ENCODE data around the gene PTPRR. TPM values are rescaled to one million over a fixed set of nuclear protein-coding genes. Genes with fewer than 3 reads are reported as not detected.

PTPRR gene
- total and polyA plus RNA-seq, 8 donors: 0.45 to 11.1 (median 3.9) TPM; not detected in 2

- Histone ChIP-seq H3K36me3 (no peaks in the 10 kb centered on the region), H3K27me3 (peaks cover 0 to 32% (median 6%) of the 10 kb centered on the region in 3 donors), H3K27ac (no peak overlapping the region), H3K4me1 (peaks cover 6 to 8% (median 7%) of the 10 kb centered on the region in 4 donors), H3K4me3 (no peak overlapping the region), H3K9me3 (no peaks in the 10 kb centered on the region)
- DNase-seq: no peak
- intact Hi-C loops (cut with DNase I; ENCODE audit: low total_unique reads): no loop called here
- WGBS, 5 donors: 88 to 91% (median 89%) methylated on average over 4 of the region's 4 CpGs
- no peak for TF ChIP-seq CTCF (IDR thresholded peaks at IDR 0.05)
- no peak for TF ChIP-seq POLR2AphosphoS5 (IDR thresholded peaks at IDR 0.05)
- no peak for TF ChIP-seq EP300 (IDR thresholded peaks at IDR 0.05)
- no peak for TF ChIP-seq POLR2A (IDR thresholded peaks at IDR 0.05)
Observed at GRCh38 chr12:70604662-70605061, 315.9 kb downstream of the PTPRR start.

- TF ChIP-seq EP300 (IDR thresholded peaks at IDR 0.05): no peak
- TF ChIP-seq POLR2AphosphoS5 (IDR thresholded peaks at IDR 0.05): no peak
- no peak for TF ChIP-seq CTCF (IDR thresholded peaks at IDR 0.05)
- no peak for TF ChIP-seq POLR2A (IDR thresholded peaks at IDR 0.05)
- no peak overlapping the region for H3K27ac ChIP-seq
- no peaks in the 10 kb centered on the region for H3K36me3 ChIP-seq
- 39 to 85% (median 81%) methylated on average over 1 of the region's 1 CpG for WGBS, 5 donors
- peaks cover 0 to 18% (median 0%) of the 10 kb centered on the region in 3 donors for H3K27me3 ChIP-seq
- H3K4me1 ChIP-seq: peaks cover 0 to 6% (median 0%) of the 10 kb centered on the region in 4 donors
- H3K9me3 ChIP-seq: no peaks in the 10 kb centered on the region
- H3K4me3 ChIP-seq: no peak overlapping the region
- no peak for DNase-seq
- intact Hi-C loops (cut with DNase I; ENCODE audit: low total_unique reads): no loop called here
Observed at GRCh38 chr12:70603044-70603443, 317.5 kb downstream of the PTPRR start.

GRCh38 chr12:70598467-70599193 lies 321.9 kb downstream of the PTPRR start:
- H3K36me3 ChIP-seq: no peaks in the 10 kb centered on the region
- DNase-seq: peak in 1 of 2 donors; percentile 79
- H3K4me3 ChIP-seq: no peak overlapping the region
- H3K9me3 ChIP-seq: no peaks in the 10 kb centered on the region
- 21 to 40% (median 33%) methylated on average over 4 of the region's 4 CpGs for WGBS, 5 donors
- intact Hi-C loops (cut with DNase I; ENCODE audit: low total_unique reads): no loop called here
- H3K4me1 ChIP-seq: peaks cover 0 to 6% (median 0%) of the 10 kb centered on the region in 4 donors
- TF ChIP-seq POLR2AphosphoS5 (IDR thresholded peaks at IDR 0.05) (peak in 1 of 3 donors; percentile 40), EP300 (IDR thresholded peaks at IDR 0.05) (no peak)
- no peak overlapping the region for H3K27ac ChIP-seq
- no peaks in the 10 kb centered on the region for H3K27me3 ChIP-seq

GRCh38 chr12:70592664-70593063 lies 327.9 kb downstream of the PTPRR start:
- Histone ChIP-seq H3K4me3 (no peak overlapping the region), H3K9me3 (no peaks in the 10 kb centered on the region), H3K27me3 (peaks cover 0 to 10% (median 0%) of the 10 kb centered on the region in 3 donors), H3K36me3 (no peaks in the 10 kb centered on the region), H3K4me1 (no peaks in the 10 kb centered on the region), H3K27ac (no peak overlapping the region)
- DNase-seq: no peak
- intact Hi-C loops (cut with DNase I; ENCODE audit: low total_unique reads): loop anchor here (5.0 kb wide), 1 partner anchor 130 kb away; no protein-coding TSS in a partner anchor
- no peak for TF ChIP-seq CTCF (IDR thresholded peaks at IDR 0.05)
- TF ChIP-seq POLR2AphosphoS5 (IDR thresholded peaks at IDR 0.05): no peak
- no peak for TF ChIP-seq EP300 (IDR thresholded peaks at IDR 0.05)
- no peak for TF ChIP-seq POLR2A (IDR thresholded peaks at IDR 0.05)
- 94 to 98% (median 95%) methylated on average over 2 of the region's 2 CpGs for WGBS, 5 donors

Data from stomach (tissue), 9 donors.